Measurements from ENCODE around the gene CAMTA1. TPM values are rescaled to one million over a fixed set of nuclear protein-coding genes. Genes with fewer than 3 reads are reported as not detected.

CAMTA1 gene
- total RNA-seq, 6 donors from 2014 or later, result 38.8 to 74.0 (median 46.1) TPM

DNA sequence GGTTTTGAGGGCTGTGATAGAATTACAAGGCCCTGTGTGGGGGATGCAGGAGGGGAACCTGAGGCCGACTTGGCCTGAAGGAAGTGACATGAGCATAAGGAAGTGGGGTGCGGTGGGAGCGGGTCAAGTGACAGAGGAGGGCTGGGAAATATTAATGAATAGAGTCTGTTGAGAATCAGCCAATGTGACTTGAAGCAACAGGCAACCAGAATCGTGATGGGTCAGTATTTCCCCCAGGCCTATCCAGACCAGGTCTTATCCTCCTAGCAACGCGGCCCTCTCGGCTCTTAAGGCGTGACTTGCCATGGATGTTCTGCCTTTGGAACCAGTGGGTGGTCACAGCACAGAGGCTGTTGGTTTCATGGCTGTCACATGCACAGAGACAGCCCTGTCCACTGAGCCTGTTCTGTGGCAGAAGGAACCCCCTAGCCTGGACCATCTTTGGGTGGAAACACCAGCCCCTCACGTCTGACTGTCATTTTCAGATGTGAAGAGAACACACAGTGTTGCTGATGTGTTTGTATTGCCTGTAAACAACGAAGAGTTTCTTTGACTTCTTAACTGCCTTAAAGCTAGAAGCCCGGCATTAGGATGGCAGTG, 468.8 kb downstream of the CAMTA1 start:
- H3K27me3 ChIP-seq, result no peaks in the 10 kb centered on the region
- DNase-seq, result no peak
- WGBS, 2 donors, result 82 to 89% methylated on average over 11 of the region's 11 CpGs
- H3K4me3 ChIP-seq, result no peak overlapping the region
- no peaks in the 10 kb centered on the region for H3K9me3 ChIP-seq
- no peak overlapping the region for H3K27ac ChIP-seq
- no peak for TF ChIP-seq POLR2A (IDR thresholded peaks at IDR 0.05)
- TF ChIP-seq, protein P1, sequence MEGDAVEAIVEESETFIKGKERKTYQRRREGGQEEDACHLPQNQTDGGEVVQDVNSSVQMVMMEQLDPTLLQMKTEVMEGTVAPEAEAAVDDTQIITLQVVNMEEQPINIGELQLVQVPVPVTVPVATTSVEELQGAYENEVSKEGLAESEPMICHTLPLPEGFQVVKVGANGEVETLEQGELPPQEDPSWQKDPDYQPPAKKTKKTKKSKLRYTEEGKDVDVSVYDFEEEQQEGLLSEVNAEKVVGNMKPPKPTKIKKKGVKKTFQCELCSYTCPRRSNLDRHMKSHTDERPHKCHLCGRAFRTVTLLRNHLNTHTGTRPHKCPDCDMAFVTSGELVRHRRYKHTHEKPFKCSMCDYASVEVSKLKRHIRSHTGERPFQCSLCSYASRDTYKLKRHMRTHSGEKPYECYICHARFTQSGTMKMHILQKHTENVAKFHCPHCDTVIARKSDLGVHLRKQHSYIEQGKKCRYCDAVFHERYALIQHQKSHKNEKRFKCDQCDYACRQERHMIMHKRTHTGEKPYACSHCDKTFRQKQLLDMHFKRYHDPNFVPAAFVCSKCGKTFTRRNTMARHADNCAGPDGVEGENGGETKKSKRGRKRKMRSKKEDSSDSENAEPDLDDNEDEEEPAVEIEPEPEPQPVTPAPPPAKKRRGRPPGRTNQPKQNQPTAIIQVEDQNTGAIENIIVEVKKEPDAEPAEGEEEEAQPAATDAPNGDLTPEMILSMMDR (IDR thresholded peaks at IDR 0.05), result no peak
- no peak for TF ChIP-seq EP300 (IDR thresholded peaks at IDR 0.05)
- no peaks in the 10 kb centered on the region for H3K4me1 ChIP-seq
- no peak for ATAC-seq (ENCODE audit: low FRiP score in 2 of 2)
- no peaks in the 10 kb centered on the region for H3K36me3 ChIP-seq

DNA sequence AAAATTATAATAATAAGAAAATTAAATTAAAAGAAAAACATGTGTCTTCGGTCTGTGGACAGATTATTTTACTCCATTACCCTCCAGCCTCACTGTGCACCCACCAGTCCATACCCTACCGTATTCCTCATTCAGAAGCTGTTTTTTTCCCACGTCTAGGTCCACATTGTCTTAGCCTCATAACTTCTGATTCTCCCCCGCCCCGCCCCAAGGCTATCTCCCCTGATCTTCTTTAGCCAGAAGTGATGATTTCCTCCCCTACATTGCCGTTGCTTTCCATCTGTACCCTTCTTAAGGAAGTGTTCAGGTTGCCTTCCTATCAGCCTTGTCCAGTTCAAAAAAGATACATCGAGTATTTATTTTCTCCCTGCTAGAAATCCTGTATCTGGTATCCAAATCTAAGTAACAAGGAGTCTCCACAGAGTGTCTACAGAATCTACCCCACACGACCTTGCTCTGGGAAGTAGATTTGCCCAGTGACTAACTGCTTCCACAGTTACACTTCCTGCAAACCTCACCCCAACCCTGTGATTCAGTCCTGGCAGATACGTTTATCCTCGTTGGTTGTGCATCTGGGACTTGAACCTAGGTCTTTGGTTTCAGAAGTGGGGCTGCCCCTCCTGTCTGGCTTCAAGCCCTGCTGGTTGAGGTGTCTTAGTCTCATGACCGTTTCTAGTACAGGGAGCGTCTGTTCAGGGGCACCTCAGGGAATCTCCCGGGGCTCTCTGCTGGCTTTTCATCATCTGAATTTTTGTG, 470.2 kb downstream of the CAMTA1 start:
- no peaks in the 10 kb centered on the region for H3K4me1 ChIP-seq
- no peak for ATAC-seq (ENCODE audit: low FRiP score in 2 of 2)
- H3K4me3 ChIP-seq, result no peak overlapping the region

DNA sequence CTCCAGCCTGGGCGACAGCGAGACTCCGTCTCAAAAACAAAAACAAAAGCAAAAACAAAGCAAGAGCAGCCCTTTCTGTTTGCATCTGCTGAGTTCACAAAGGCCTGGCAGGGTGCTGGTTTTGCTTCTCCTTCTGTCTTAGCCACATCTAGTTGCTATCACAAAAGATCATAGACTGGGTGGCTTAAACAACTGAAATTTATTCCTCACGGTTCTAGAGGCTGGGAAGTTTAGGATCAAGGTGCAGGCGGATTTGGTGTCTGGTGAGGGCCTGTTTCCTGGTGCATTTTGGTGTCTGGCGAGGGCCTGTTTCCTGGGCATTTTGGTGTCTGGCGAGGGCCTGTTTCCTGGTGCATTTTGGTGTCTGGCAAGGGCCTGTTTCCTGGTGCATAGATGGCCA, 471.3 kb downstream of the CAMTA1 start:
- H3K36me3 ChIP-seq, result no peaks in the 10 kb centered on the region
- no peaks in the 10 kb centered on the region for H3K9me3 ChIP-seq
- DNase-seq, result no peak
- WGBS, 2 donors, result 88 to 94% methylated on average over 7 of the region's 7 CpGs
- H3K27ac ChIP-seq, result no peak overlapping the region
- H3K4me3 ChIP-seq, result no peak overlapping the region
- H3K27me3 ChIP-seq, result no peaks in the 10 kb centered on the region
- TF ChIP-seq, protein P1 (IDR thresholded peaks at IDR 0.05), result no peak
- no peak for TF ChIP-seq EP300 (IDR thresholded peaks at IDR 0.05)
- TF ChIP-seq POLR2A (IDR thresholded peaks at IDR 0.05), result no peak
- no peak for ATAC-seq (ENCODE audit: low FRiP score in 2 of 2)
- no peaks in the 10 kb centered on the region for H3K4me1 ChIP-seq

More for the DNA sequence above, 470.2 kb downstream of the CAMTA1 start:
- Histone ChIP-seq H3K36me3 (no peaks in the 10 kb centered on the region), H3K27ac (no peak overlapping the region), H3K9me3 (no peaks in the 10 kb centered on the region), H3K27me3 (no peaks in the 10 kb centered on the region)
- DNase-seq, result no peak
- TF ChIP-seq EP300 (IDR thresholded peaks at IDR 0.05), result no peak
- TF ChIP-seq POLR2AphosphoS5 (IDR thresholded peaks at IDR 0.05), result no peak
- TF ChIP-seq, protein P1 (IDR thresholded peaks at IDR 0.05), result no peak
- TF ChIP-seq POLR2A (IDR thresholded peaks at IDR 0.05), result no peak
- WGBS, 2 donors, result 73 to 76% methylated on average over 11 to 13 of the region's 13 CpGs

DNA sequence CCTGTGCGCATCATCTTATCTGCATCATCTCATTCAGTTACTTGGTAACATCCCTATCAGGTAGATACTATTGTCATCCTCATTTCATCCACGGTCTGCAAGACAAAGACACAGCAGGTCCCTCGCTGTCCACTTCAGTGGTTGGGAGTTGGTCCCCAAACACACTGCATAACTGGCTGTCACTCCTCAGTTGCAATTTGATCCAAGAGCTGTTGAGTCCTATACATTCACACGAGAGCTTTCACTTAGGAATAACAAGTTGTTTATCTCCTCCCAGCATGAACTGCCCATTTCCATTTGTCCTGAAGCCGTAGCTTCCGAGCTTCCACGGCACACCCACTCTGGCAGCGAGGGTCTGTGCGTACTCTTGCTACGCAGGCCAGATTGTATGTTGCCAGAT, 472.0 kb downstream of the CAMTA1 start:
- Histone ChIP-seq H3K9me3 (no peaks in the 10 kb centered on the region), H3K27me3 (no peaks in the 10 kb centered on the region), H3K4me1 (no peaks in the 10 kb centered on the region), H3K36me3 (no peaks in the 10 kb centered on the region), H3K27ac (no peak overlapping the region), H3K4me3 (no peak overlapping the region)
- WGBS, 2 donors, result 76 to 82% methylated on average over 10 of the region's 10 CpGs
- DNase-seq (no peak), ATAC-seq (ENCODE audit: low FRiP score in 2 of 2) (no peak)
- no peak for TF ChIP-seq POLR2AphosphoS5 (IDR thresholded peaks at IDR 0.05)
- TF ChIP-seq, protein P1 (IDR thresholded peaks at IDR 0.05), result no peak
- no peak for TF ChIP-seq EP300 (IDR thresholded peaks at IDR 0.05)
- TF ChIP-seq POLR2A (IDR thresholded peaks at IDR 0.05), result no peak

Measured in upper lobe of left lung (tissue), 6 donors.